Osteoblast (primary cell): ENCODE results near the gene MAP2K5. TPM values are rescaled to one million over a fixed set of nuclear protein-coding genes. Genes with fewer than 3 reads are reported as not detected.

Experiments used
- DNase-seq: peaks from one replicate; pipeline ENCODE4 v3.0.0; 2011; ENCODE audit warnings: low spot score, mixed read lengths; ENCODE audit not compliant: insufficient read length; ENCODE audit errors: missing footprints
- H2AFZ ChIP-seq: 2 replicates; pipeline ENCODE4 v1.6.0; 2011; ENCODE audit warnings: mild to moderate bottlenecking, low read length
- H3K27ac ChIP-seq: 2 replicates; pipeline ENCODE4 v1.5.1; 2011; ENCODE audit warnings: mild to moderate bottlenecking, low read depth, low read length, moderate library complexity
- H3K27me3 ChIP-seq: 2 replicates; pipeline ENCODE4 v1.6.0; 2012; ENCODE audit warnings: mild to moderate bottlenecking, control low read depth, inconsistent platforms, low read length, moderate library complexity; ENCODE audit not compliant: insufficient read depth
- H3K36me3 ChIP-seq: 2 replicates; pipeline ENCODE4 v1.5.1; 2011; ENCODE audit warnings: mild to moderate bottlenecking, low read length, control low read depth, moderate library complexity; ENCODE audit not compliant: insufficient read depth
- H3K4me1 ChIP-seq: 2 replicates; pipeline ENCODE4 v1.5.1; 2011; ENCODE audit warnings: mild to moderate bottlenecking, low read length, control low read depth, moderate library complexity; ENCODE audit not compliant: insufficient read depth
- H3K4me2 ChIP-seq: 2 replicates; pipeline ENCODE4 v1.6.0; 2011; ENCODE audit warnings: mild to moderate bottlenecking, low read length; ENCODE audit not compliant: insufficient read depth
- H3K4me3 ChIP-seq: fragments of 200-600 bp; sonication (generic); 3 replicates; pipeline ENCODE4 v1.5.1; 2012; ENCODE audit warnings: mild to moderate bottlenecking, low read length, inconsistent platforms; ENCODE audit not compliant: insufficient read depth
- H3K79me2 ChIP-seq: 2 replicates; pipeline ENCODE4 v1.6.0; 2012; ENCODE audit warnings: mild to moderate bottlenecking, low read length, control low read depth, inconsistent platforms; ENCODE audit not compliant: insufficient read depth
- H3K9me3 ChIP-seq: 2 replicates; pipeline ENCODE4 v1.5.1; 2011; ENCODE audit warnings: low read depth, low read length, control low read depth
- H4K20me1 ChIP-seq: 2 replicates; pipeline ENCODE4 v1.6.0; 2012; ENCODE audit warnings: mild to moderate bottlenecking, low read length, control low read depth; ENCODE audit not compliant: insufficient read depth
- total RNA-seq: library from RNA; depleted of rRNA; stranded (reverse); fragments of >200 nt; gene quantifications from 2 replicates; pipeline ENCODE4 v1.2.3, GENCODE V29; 2012
- TF ChIP-seq, protein P1 (sequence below): IDR thresholded peaks from 2 replicates; pipeline ENCODE4 v1.5.1; 2011; ENCODE audit warnings: mild to moderate bottlenecking, low read depth, low read length, moderate library complexity; ENCODE audit errors: extremely low read depth

Gene MAP2K5
- total RNA-seq = 8.5 and 10.1 TPM in 2 replicates

DNA sequence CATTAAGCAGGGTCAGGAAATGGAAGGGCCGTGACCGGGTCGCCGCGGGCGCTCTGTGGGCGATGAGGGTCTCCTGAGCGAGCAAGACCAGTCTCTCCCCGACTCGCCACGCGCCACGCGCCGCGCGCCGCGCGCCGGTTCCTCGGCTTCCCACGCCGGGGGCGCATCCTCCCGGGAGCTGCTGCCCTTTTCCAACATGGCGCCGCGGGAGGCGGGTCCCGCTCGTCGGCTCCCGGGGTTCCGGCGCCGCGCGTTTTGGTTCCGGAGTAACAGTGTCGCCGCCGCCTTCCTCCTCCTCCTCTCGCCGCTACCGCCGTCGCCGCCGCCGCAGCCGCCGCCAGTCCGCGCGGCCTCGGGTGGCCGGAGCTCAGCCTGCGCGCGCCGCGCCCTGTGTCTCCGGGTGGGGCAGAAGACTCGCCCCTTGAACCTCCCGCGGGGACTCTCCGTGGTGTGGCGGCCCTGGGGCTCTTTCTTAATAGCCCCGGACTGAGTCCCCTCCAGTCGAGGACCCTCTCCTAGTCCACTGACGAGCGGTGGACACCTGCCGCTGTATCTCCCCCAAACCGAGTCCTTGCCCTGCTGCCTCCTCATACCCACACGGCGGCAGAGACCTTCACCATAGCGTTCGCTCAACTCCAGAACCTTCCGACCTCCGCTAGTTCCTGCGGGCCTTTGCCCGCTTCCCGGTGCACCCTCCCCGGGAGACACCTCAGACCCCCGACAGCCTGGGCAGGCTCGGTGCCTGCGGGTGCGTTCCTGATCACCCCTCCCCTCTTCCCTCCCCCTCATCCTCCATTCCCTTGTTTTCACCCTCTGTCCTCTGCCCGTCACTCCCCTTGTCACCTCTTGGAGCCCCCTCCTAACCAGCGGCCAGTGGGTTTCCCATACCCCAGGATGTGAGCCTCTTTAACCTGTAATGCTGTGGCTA is at the start of gene MAP2K5:
MAP2K5 (plus strand) TSS at position 284 of the 928 bp plus-strand sequence; CDS start at position 917, 633 bp downstream.
- Histone ChIP-seq H3K27me3 (no peaks in the 10 kb centered on the region), H2AFZ (peak within 1 kb of the TSS; percentile 98), H3K79me2 (peaks cover 10% of the 10 kb centered on the region), H4K20me1 (no peaks in the 10 kb centered on the region), H3K4me2 (peak within 1 kb of the TSS; percentile 94), H3K4me1 (peaks cover 19% of the 10 kb centered on the region), H3K27ac (peak within 1 kb of the TSS; percentile 85), H3K9me3 (no peaks in the 10 kb centered on the region), H3K4me3 (peak within 1 kb of the TSS; percentile 95), H3K36me3 (no peaks in the 10 kb centered on the region)
- TF ChIP-seq, protein P1, sequence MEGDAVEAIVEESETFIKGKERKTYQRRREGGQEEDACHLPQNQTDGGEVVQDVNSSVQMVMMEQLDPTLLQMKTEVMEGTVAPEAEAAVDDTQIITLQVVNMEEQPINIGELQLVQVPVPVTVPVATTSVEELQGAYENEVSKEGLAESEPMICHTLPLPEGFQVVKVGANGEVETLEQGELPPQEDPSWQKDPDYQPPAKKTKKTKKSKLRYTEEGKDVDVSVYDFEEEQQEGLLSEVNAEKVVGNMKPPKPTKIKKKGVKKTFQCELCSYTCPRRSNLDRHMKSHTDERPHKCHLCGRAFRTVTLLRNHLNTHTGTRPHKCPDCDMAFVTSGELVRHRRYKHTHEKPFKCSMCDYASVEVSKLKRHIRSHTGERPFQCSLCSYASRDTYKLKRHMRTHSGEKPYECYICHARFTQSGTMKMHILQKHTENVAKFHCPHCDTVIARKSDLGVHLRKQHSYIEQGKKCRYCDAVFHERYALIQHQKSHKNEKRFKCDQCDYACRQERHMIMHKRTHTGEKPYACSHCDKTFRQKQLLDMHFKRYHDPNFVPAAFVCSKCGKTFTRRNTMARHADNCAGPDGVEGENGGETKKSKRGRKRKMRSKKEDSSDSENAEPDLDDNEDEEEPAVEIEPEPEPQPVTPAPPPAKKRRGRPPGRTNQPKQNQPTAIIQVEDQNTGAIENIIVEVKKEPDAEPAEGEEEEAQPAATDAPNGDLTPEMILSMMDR = no peak
- DNase-seq = peak; percentile 92

DNA sequence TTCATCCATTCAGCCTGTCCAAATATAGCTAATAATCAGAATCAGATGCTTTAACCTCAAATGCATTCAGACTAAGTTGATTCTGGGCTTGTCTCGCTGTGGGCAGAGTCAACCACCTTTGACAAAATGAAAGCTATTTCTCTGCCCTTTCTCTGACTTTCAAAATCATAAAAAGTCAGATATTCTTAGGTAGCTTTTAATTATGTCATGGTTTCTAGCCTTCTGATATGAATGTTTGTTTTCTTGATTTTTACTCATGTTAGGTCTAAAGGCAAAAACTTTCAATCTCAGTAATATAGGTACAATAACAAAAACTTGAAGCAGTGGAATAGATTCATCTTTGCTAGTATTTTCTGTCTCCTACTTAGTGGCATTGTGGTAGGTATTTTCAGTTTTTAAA is 46.9 kb upstream of the MAP2K5 start:
- no peaks in the 10 kb centered on the region for H4K20me1 ChIP-seq
- no peak overlapping the region for H3K4me2 ChIP-seq
- no peaks in the 10 kb centered on the region for H3K9me3 ChIP-seq
- no peaks in the 10 kb centered on the region for H3K79me2 ChIP-seq
- no peaks in the 10 kb centered on the region for H3K27me3 ChIP-seq
- no peaks in the 10 kb centered on the region for H3K4me1 ChIP-seq
- no peak overlapping the region for H3K27ac ChIP-seq
- TF ChIP-seq, protein P1 = no peak
- no peaks in the 10 kb centered on the region for H3K36me3 ChIP-seq
- no peak for DNase-seq
- no peak overlapping the region for H2AFZ ChIP-seq
- no peak overlapping the region for H3K4me3 ChIP-seq

DNA sequence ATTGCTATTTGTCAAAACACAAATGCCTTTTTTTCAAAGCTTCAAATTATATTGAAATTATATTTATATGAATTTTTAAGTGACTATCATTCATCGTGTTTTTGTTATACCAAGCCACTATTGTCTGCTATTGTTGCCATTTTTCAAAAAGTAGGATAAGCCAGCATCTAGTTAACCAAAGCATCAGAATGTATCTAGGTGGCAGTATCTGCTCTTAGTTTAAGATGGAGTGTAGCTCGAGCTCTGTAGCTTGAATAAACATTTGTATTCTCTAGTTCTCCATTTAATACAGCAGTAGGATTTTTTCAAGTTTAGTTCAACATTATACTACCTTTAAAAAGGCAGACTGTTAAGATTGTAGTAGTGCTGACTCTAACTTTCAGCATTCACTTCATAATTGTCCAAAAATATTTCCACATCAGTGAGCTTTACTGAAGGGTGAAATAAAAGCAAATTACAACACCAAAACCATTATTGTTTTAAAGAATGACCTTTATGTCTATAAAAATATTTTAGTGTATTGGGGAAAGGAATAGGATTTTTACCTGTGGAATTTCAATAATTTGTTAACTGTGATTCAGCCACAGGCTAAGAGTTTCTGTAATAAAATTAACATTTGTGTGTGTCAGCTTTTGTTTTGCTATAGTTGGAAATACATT is 41.2 kb upstream of the MAP2K5 start:
- H2AFZ ChIP-seq = no peak overlapping the region
- no peak overlapping the region for H3K27ac ChIP-seq
- no peaks in the 10 kb centered on the region for H3K27me3 ChIP-seq
- H3K4me2 ChIP-seq = no peak overlapping the region
- TF ChIP-seq, protein P1 = peak; percentile 52
- peaks cover 5% of the 10 kb centered on the region for H3K4me1 ChIP-seq
- H3K9me3 ChIP-seq = no peaks in the 10 kb centered on the region
- H3K4me3 ChIP-seq = no peak overlapping the region
- H3K79me2 ChIP-seq = no peaks in the 10 kb centered on the region
- DNase-seq = no peak
- no peaks in the 10 kb centered on the region for H4K20me1 ChIP-seq
- no peaks in the 10 kb centered on the region for H3K36me3 ChIP-seq
